HCT116 (cell line): ENCODE data around the gene ACP5. TPM values are rescaled to one million over a fixed set of nuclear protein-coding genes. Genes with fewer than 3 reads are reported as not detected.
A peak's percentile ranks its signal among the peaks of the same experiment; 100 is the strongest.

Experiments
- ATAC-seq: fragments of 200-7000 bp; cut with Tn5 transposase; 2 replicates; pipeline ENCODE4 v1.9.1; 2020; ENCODE audit warnings: mild to moderate bottlenecking, moderate library complexity
- BruUV-seq: library from RNA; stranded (reverse); fragments of 400-500 nt; replicated peaks from 2 replicates; lab custom pipeline; 2021; lab: Mats Ljungman, UMichigan
- CTCF ChIA-PET: fragments of 300-600 bp; sonication (Branson Sonifier 250); formaldehyde crosslinking; loops from one replicate; lab custom pipeline; 2021; ENCODE audit warnings: antibody characterized with exemption; lab: Charles Lee
- POLR2A ChIA-PET: fragments of 300-600, 350-600 bp; sonication (Branson Sonifier 250); formaldehyde crosslinking; loops from one replicate; lab custom pipeline; 2021; ENCODE audit warnings: antibody characterized with exemption; lab: Charles Lee
- RAD21 ChIA-PET, 2 experiments: fragments of 300-600 bp; sonication (Branson Sonifier 250); formaldehyde crosslinking; loops; one replicate each; lab custom pipeline; 2023; ENCODE audit warnings: low total read pairs in 2 of 2; ENCODE audit not compliant: uncharacterized antibody in 2 of 2, unreplicated experiment in 2 of 2, low non-redundant PET in 1 of 2; lab: Charles Lee
- DNase-seq: peaks from one replicate; pipeline ENCODE4 v3.0.0-alpha.2; 2010; ENCODE audit warnings: low read depth, low spot score
- H2AFZ ChIP-seq: fragments of 200-600 bp; shearing (Covaris generic), sonication (generic); 2 replicates; pipeline ENCODE4 v1.6.1; 2017; ENCODE audit warnings: low read depth, mixed run types, mixed read lengths, antibody characterized with exemption, low read length; ENCODE audit not compliant: poor library complexity, severe bottlenecking
- H3K27ac ChIP-seq: 2 replicates; pipeline ENCODE4 v1.5.1; 2012; ENCODE audit warnings: low read depth, low read length
- H3K27me3 ChIP-seq: fragments of 200-600 bp; sonication (generic); 2 replicates; pipeline ENCODE4 v1.6.1; 2016; ENCODE audit warnings: mixed run types, low read length, mixed read lengths; ENCODE audit not compliant: insufficient read depth
- H3K36me3 ChIP-seq, 2 experiments: fragments of 200-500 bp in 1 of 2; fragments of 200-600 bp in 1 of 2; sonication (Bioruptor generic) in 1 of 2; sonication (generic) in 1 of 2; 2 replicates each; pipeline versions ENCODE4 v1.5.1 to v1.6.1; 2014 to 2016; ENCODE audit warnings: low read length in 2 of 2, inconsistent platforms in 1 of 2, mixed read lengths in 1 of 2, mixed run types in 1 of 2; ENCODE audit not compliant: insufficient read depth in 2 of 2, control insufficient read depth in 1 of 2
- H3K4me1 ChIP-seq, 2 experiments: fragments of 200-600 bp in 1 of 2; sonication (generic) in 1 of 2; 2 replicates each; pipeline versions ENCODE4 v1.5.1 to v1.6.1; 2012 to 2017; ENCODE audit warnings: low read length in 2 of 2, inconsistent platforms in 1 of 2, mild to moderate bottlenecking in 1 of 2, mixed read lengths in 1 of 2, mixed run types in 1 of 2, moderate library complexity in 1 of 2; ENCODE audit not compliant: insufficient read depth in 2 of 2, control insufficient read depth in 1 of 2
- H3K4me2 ChIP-seq: fragments of 200-600 bp; sonication (generic); 2 replicates; pipeline ENCODE4 v1.6.1; 2017; ENCODE audit warnings: mixed run types, low read length, mixed read lengths
- H3K4me3 ChIP-seq, 2 experiments: fragments of 200-600 bp in 1 of 2; sonication (generic) in 1 of 2; replicated peaks in 1 of 2; 2 replicates each; pipeline ENCODE4 v1.5.1; 2011 to 2016; ENCODE audit warnings: low read length in 2 of 2, control low read depth in 1 of 2, low read depth in 1 of 2, mild to moderate bottlenecking in 1 of 2, mixed read lengths in 1 of 2, mixed run types in 1 of 2
- H3K79me2 ChIP-seq: fragments of 200-600 bp; sonication (generic); 2 replicates; pipeline ENCODE4 v1.6.1; 2017; ENCODE audit warnings: mild to moderate bottlenecking, mixed run types, low read length, moderate library complexity, mixed read lengths; ENCODE audit not compliant: insufficient read depth
- H3K9ac ChIP-seq: fragments of 200-600 bp; sonication (generic); 2 replicates; pipeline ENCODE4 v1.6.1; 2016; ENCODE audit warnings: low read length, mixed read lengths
- H3K9me2 ChIP-seq: fragments of 200-600 bp; sonication (generic), shearing (Covaris generic); 2 replicates; pipeline ENCODE4 v1.6.1; 2017; ENCODE audit warnings: mixed run types, mild to moderate bottlenecking, moderate library complexity; ENCODE audit not compliant: insufficient read depth
- H3K9me3 ChIP-seq, 2 experiments: fragments of 200-500 bp in 1 of 2; fragments of 200-600 bp in 1 of 2; sonication (Bioruptor generic) in 1 of 2; sonication (generic) in 1 of 2; 2 replicates each; pipeline ENCODE4 v1.6.1; 2014 to 2017; ENCODE audit warnings: low read length in 2 of 2, mixed read lengths in 2 of 2, inconsistent platforms in 1 of 2, low read depth in 1 of 2, mild to moderate bottlenecking in 1 of 2, mixed run types in 1 of 2, moderate library complexity in 1 of 2; ENCODE audit not compliant: control insufficient read depth in 1 of 2, insufficient read depth in 1 of 2
- H4K20me1 ChIP-seq: fragments of 200-600 bp; sonication (generic), shearing (Covaris generic); 2 replicates; pipeline ENCODE4 v1.6.1; 2017; ENCODE audit warnings: mixed run types, mild to moderate bottlenecking, moderate library complexity; ENCODE audit not compliant: insufficient read depth
- CBX3 ChIP-seq: IDR thresholded peaks from 2 replicates; pipeline ENCODE4 v1.6.1; 2012; ENCODE audit warnings: low read depth
- CEBPB ChIP-seq: IDR thresholded peaks from 2 replicates; pipeline ENCODE4 v1.6.1; 2012; ENCODE audit warnings: low read depth
- EGR1 ChIP-seq: IDR thresholded peaks from 2 replicates; pipeline ENCODE4 v1.6.1; 2012; ENCODE audit warnings: low read depth
- ELF1 ChIP-seq: IDR thresholded peaks from 2 replicates; pipeline ENCODE4 v1.6.1; 2012; ENCODE audit warnings: low read depth, borderline replicate concordance
- EZH2 ChIP-seq: fragments of 200-600 bp; sonication (generic); IDR thresholded peaks from 2 replicates; pipeline ENCODE4 v1.6.1; 2017; ENCODE audit warnings: antibody characterized with exemption, mixed run types
- EZH2phosphoT487 ChIP-seq: fragments of 200-600 bp; IDR thresholded peaks from 2 replicates; pipeline ENCODE4 v1.6.1; 2018; ENCODE audit warnings: antibody characterized with exemption, borderline replicate concordance
- JUND ChIP-seq: IDR thresholded peaks from 2 replicates; pipeline ENCODE4 v1.6.1; 2012
- POLR2A ChIP-seq: IDR thresholded peaks from 2 replicates; pipeline ENCODE4 v1.7.0; 2011; ENCODE audit warnings: borderline replicate concordance; ENCODE audit not compliant: insufficient read depth, insufficient read length; ENCODE audit errors: extremely low read depth
- POLR2AphosphoS5 ChIP-seq: IDR thresholded peaks from 2 replicates; pipeline ENCODE4 v1.6.1; 2011; ENCODE audit warnings: mild to moderate bottlenecking, low read depth, low read length, moderate library complexity
- RAD21 ChIP-seq: IDR thresholded peaks from 2 replicates; pipeline ENCODE4 v1.6.1; 2012; ENCODE audit warnings: low read depth, mild to moderate bottlenecking
- SRF ChIP-seq: IDR thresholded peaks from 2 replicates; pipeline ENCODE4 v1.6.1; 2012; ENCODE audit warnings: low read depth
- TCF7L2 ChIP-seq: IDR thresholded peaks from 2 replicates; pipeline ENCODE4 v1.7.0; 2011; ENCODE audit warnings: borderline replicate concordance, inconsistent platforms; ENCODE audit not compliant: insufficient read depth, insufficient read length; ENCODE audit errors: extremely low read depth
- ZBTB33 ChIP-seq: IDR thresholded peaks from 2 replicates; pipeline ENCODE4 v1.6.1; 2011; ENCODE audit warnings: mild to moderate bottlenecking, low read length, moderate library complexity; ENCODE audit not compliant: insufficient replicate concordance; ENCODE audit errors: extremely low read depth
- ZFX ChIP-seq: fragments of 450-650 bp; IDR thresholded peaks from 2 replicates; pipeline ENCODE4 v1.6.1; 2017
- intact Hi-C: fragments of 100-400 bp; cut with micrococcal nuclease; formaldehyde crosslinking; loops from 2 replicates; pipeline ENCODE4 v1.10.0; 2022
- total RNA-seq: library from RNA; stranded (reverse); gene quantifications from one replicate; pipeline ENCODE4 v1.2.1, GENCODE V29; 2021; ENCODE audit not compliant: unreplicated experiment
- TF ChIP-seq, protein P1 (sequence below): IDR thresholded peaks from 2 replicates; pipeline ENCODE4 v1.6.1; 2012
- TF ChIP-seq, protein P2 (sequence below): IDR thresholded peaks from 2 replicates; pipeline ENCODE4 v1.6.1; 2012

ACP5 gene
- total RNA-seq, 1 experiment from 2014 or later: 1.2 TPM

- Histone ChIP-seq H3K36me3 (no peaks in the 10 kb centered on the region), H3K4me3 (no peak within 1 kb of the TSS), H4K20me1 (no peaks in the 10 kb centered on the region), H3K27ac (no peak within 1 kb of the TSS), H3K79me2 (no peaks in the 10 kb centered on the region), H2AFZ (no peak within 1 kb of the TSS), H3K27me3 (no peaks in the 10 kb centered on the region), H3K4me2 (no peak within 1 kb of the TSS), H3K9me2 (no peaks in the 10 kb centered on the region), H3K4me1 (peaks cover 7 to 23% of the 10 kb centered on the region in 2 experiments), H3K9ac (no peak within 1 kb of the TSS), H3K9me3 (no peaks in the 10 kb centered on the region)
- no TSS peak for BruUV-seq
- intact Hi-C loops: no loop called here
- POLR2A ChIA-PET: interaction anchor here (0.6 kb wide), 1 partner anchor 43 kb away, joined by 3 read pairs; no protein-coding TSS in a partner anchor
- CTCF ChIA-PET: no interaction called here
- DNase-seq: no peak
- RAD21 ChIA-PET: no interaction called here
- TF ChIP-seq SRF: no peak
- no peak for TF ChIP-seq TCF7L2
- no peak for TF ChIP-seq EGR1
- no peak for TF ChIP-seq POLR2A
- no peak for ATAC-seq
Measured at GRCh38 chr19:11538232-11539036, 39.0 kb downstream of the ACP5 start, which contains the start of gene CNN1. Gene CNN1 (plus strand): TSS chr19:11538851. CDS start chr19:11538928, 77 bp downstream.

DNA sequence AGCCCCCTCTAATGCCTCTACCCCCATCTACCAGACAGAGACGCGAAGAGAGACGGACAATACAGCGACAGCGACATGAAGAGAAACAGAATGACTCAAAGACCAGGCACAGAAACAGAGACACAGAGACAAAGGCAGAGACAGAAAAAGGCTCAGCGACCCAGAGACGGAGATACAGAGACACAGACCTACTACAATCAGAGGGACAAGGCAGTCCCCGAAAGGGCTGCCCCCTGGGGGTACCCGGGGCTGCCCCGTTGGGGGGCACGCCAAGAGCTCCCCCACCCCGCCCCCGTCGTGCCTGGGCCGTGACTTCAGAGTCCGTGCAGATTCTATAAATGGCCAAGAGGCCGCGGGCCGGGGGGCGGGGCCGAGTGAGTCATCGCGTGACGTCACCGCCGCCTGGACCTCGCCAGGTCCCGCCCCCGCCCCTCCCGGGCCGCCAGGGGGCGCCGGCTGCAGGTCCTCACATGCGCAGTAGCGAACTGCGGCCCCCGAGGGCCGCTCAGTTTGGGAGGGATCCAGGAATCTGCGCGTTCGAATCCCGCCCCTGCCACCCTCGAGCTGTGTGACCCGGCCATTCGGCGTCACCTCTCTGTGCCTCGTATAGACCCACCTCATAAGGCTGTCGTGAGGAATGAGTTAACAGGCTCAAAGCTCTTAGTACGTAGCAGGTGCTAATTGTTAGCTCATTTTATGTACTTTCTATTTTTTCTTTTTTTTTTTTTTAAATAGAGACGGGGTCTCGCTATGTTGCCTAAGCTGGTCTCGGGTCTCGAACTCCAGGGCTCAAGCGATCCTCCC is 41.5 kb downstream of the ACP5 start:
- peak; percentile 75 for ATAC-seq
- Histone ChIP-seq H3K9me2 (no peaks in the 10 kb centered on the region), H3K27ac (peak overlapping the region; percentile 61), H3K9me3 (no peaks in the 10 kb centered on the region), H3K27me3 (no peaks in the 10 kb centered on the region), H3K36me3 (no peaks in the 10 kb centered on the region), H2AFZ (peak overlapping the region; percentile 38), H3K9ac (peak overlapping the region; percentile 61), H3K4me2 (peak overlapping the region; percentile 82), H3K79me2 (no peaks in the 10 kb centered on the region), H3K4me3 (peak overlapping the region; percentile 45 to 55), H3K4me1 (peaks cover 23 to 41% of the 10 kb centered on the region in 2 experiments), H4K20me1 (no peaks in the 10 kb centered on the region)
- CTCF ChIA-PET: interaction anchor here (0.7 to 1.5 kb wide), 5 partner anchors 10 to 161 kb away, joined by 3 to 8 read pairs (median 5); partner anchors contain the start of gene ELOF1
- no TSS peak for BruUV-seq
- POLR2A ChIA-PET: interaction anchor here (0.9 to 2.1 kb wide), 2 partner anchors 23 to 155 kb away, joined by 5 to 8 read pairs; partner anchors contain the start of gene ELOF1
- RAD21 ChIA-PET: interaction anchor here (0.5 to 0.6 kb wide), 2 partner anchors 337 to 1087 kb away, joined by 5 to 6 read pairs; no protein-coding TSS in a partner anchor
- DNase-seq: peak; percentile 81
- intact Hi-C loops: no loop called here
- no peak for TF ChIP-seq ZBTB33
- TF ChIP-seq TCF7L2: no peak
- TF ChIP-seq EZH2: no peak
- TF ChIP-seq, protein P1, sequence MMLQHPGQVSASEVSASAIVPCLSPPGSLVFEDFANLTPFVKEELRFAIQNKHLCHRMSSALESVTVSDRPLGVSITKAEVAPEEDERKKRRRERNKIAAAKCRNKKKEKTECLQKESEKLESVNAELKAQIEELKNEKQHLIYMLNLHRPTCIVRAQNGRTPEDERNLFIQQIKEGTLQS: no peak
- TF ChIP-seq RAD21: no peak; the same call in none of the 2 replicates
- no peak for TF ChIP-seq CEBPB
- TF ChIP-seq, protein P2, sequence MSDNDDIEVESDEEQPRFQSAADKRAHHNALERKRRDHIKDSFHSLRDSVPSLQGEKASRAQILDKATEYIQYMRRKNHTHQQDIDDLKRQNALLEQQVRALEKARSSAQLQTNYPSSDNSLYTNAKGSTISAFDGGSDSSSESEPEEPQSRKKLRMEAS: no peak; the same call in 1 of the 2 replicates
- no peak for TF ChIP-seq ELF1
- peak; percentile 81 for TF ChIP-seq CBX3
- TF ChIP-seq ZFX: no peak
- TF ChIP-seq JUND: peak; percentile 88
- peak; percentile 83 for TF ChIP-seq POLR2AphosphoS5
- no peak for TF ChIP-seq EZH2phosphoT487
- peak; percentile 33 for TF ChIP-seq POLR2A
